ENCODE results near the gene NDUFA5.
"Not testable (repeated sequence)": the region's sequence is repeated elsewhere in the genome, so short reads cannot be mapped to it uniquely, and the experiment has no call there.

The NDUFA5 gene

GRCh38 chr7:123528265-123528664, 29.4 kb downstream of the NDUFA5 start:
- no peaks in the 10 kb centered on the region for H3K4me1 ChIP-seq
- no peaks in the 10 kb centered on the region for H3K36me3 ChIP-seq
- H3K27me3 ChIP-seq, result no peaks in the 10 kb centered on the region
- H3K27ac ChIP-seq, result no peak overlapping the region
- DNase-seq, result no peak
- intact Hi-C loops (cut with DNase I; ENCODE audit: low total_unique reads), result no loop called here
- H3K4me3 ChIP-seq, result no peak overlapping the region
- TF ChIP-seq CTCF (IDR thresholded peaks at IDR 0.05), result no peak
- H3K9me3 ChIP-seq, result no peaks in the 10 kb centered on the region

- intact Hi-C loops (cut with DNase I; ENCODE audit: low total_unique reads); H3K27ac ChIP-seq; H3K36me3 ChIP-seq; DNase-seq; H3K9me3 ChIP-seq; H3K4me3 ChIP-seq; H3K27me3 ChIP-seq; H3K4me1 ChIP-seq: not testable (repeated sequence)
Observed at GRCh38 chr7:123527712-123528225, 29.8 kb downstream of the NDUFA5 start.

DNA sequence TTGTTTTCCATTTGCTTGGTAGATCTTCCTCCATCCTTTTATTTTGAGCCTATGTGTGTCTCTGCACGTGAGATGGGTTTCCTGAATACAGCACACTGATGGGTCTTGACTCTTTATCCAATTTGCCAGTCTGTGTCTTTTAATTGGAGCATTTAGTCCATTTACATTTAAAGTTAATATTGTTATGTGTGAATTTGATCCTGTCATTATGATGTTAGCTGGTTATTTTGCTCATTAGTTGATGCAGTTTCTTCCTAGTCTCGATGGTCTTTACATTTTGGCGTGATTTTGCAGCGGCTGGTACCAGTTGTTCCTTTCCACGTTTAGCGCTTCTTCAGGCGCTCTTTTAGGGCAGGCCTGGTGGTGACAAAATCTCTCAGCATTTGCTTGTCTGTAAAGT, 31.1 kb downstream of the NDUFA5 start:
- H3K27ac ChIP-seq; intact Hi-C loops (cut with DNase I; ENCODE audit: low total_unique reads); H3K9me3 ChIP-seq; H3K4me3 ChIP-seq; H3K27me3 ChIP-seq; H3K4me1 ChIP-seq; DNase-seq; H3K36me3 ChIP-seq: not testable (repeated sequence)

DNA sequence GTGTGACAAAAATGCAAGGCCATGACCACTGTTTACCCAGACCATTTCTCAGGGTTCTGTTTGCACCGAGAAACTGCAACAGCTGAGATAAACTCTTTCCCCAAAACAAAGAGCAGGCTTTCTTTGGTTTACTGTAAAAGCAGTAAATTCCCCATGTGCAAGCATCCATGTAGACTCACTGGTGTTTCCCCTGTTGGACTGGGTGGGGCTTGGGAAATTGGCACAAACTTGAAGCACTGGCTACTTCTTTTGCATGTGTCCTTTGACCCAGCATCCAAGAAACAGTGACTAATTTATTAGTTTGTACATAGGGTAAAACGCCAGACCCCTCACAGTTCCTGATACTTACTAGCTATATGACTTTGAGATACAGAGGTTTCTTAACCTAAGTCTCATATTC, 35.6 kb downstream of the NDUFA5 start:
- Histone ChIP-seq H3K36me3 (no peaks in the 10 kb centered on the region), H3K9me3 (no peaks in the 10 kb centered on the region), H3K27ac (no peak overlapping the region), H3K27me3 (no peaks in the 10 kb centered on the region), H3K4me1 (no peaks in the 10 kb centered on the region), H3K4me3 (no peak overlapping the region)
- no peak for TF ChIP-seq CTCF (IDR thresholded peaks at IDR 0.05)
- DNase-seq, result no peak
- intact Hi-C loops (cut with DNase I; ENCODE audit: low total_unique reads), result no loop called here

GRCh38 chr7:123505221-123505620, 52.4 kb downstream of the NDUFA5 start:
- Histone ChIP-seq H3K27ac (no peak overlapping the region), H3K4me1 (peaks cover 0 to 2% (median 0%) of the 10 kb centered on the region in 4 donors), H3K27me3 (no peaks in the 10 kb centered on the region), H3K9me3 (no peaks in the 10 kb centered on the region), H3K4me3 (no peak overlapping the region), H3K36me3 (no peaks in the 10 kb centered on the region)
- no peak for TF ChIP-seq CTCF (IDR thresholded peaks at IDR 0.05)
- no peak for DNase-seq
- intact Hi-C loops (cut with DNase I; ENCODE audit: low total_unique reads), result no loop called here

GRCh38 chr7:123502201-123502600, 55.4 kb downstream of the NDUFA5 start:
- intact Hi-C loops (cut with DNase I; ENCODE audit: low total_unique reads), result no loop called here
- Histone ChIP-seq H3K27me3 (no peaks in the 10 kb centered on the region), H3K36me3 (no peaks in the 10 kb centered on the region), H3K4me3 (no peak overlapping the region), H3K27ac (no peak overlapping the region), H3K4me1 (peaks cover 0 to 8% (median 0%) of the 10 kb centered on the region in 4 donors), H3K9me3 (no peaks in the 10 kb centered on the region)
- DNase-seq, result no peak
- no peak for TF ChIP-seq CTCF (IDR thresholded peaks at IDR 0.05)

DNA sequence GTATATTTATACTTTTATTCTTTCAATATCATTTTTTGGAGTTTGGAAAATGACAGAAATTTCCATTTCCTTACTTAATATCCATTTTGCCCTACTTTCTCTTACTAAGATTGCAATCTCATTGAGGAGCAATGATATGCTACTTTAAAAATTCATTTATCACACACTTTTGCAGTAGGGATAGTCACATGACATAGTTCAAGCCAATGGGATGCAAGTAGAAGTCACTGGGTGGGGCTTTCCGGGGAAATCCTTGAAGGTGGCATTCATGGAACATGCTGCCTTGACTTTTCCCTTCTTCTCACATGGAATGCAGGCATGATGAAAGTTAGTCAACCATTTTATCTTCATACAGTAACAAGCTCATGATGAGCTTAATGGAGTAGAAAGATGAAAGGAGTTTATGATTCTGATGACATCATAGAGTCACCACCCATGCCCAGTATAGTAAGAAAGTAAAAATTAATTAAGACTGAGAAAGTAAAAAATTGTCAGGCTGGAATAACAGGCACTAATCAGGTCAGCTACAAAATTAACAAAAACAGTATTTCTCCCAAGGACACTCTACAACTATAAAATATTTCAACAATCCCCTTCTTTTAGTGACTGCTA, 56.6 kb downstream of the NDUFA5 start:
- intact Hi-C loops (cut with DNase I; ENCODE audit: low total_unique reads), result no loop called here
- no peak for TF ChIP-seq CTCF (IDR thresholded peaks at IDR 0.05)
- Histone ChIP-seq H3K36me3 (no peaks in the 10 kb centered on the region), H3K4me1 (peaks cover 0 to 8% (median 0%) of the 10 kb centered on the region in 4 donors), H3K27ac (no peak overlapping the region), H3K27me3 (no peaks in the 10 kb centered on the region), H3K9me3 (no peaks in the 10 kb centered on the region), H3K4me3 (no peak overlapping the region)
- no peak for DNase-seq

Data from tibial artery (tissue), 4 donors.